Stomach smooth muscle (tissue), 2 donors: ENCODE data around the gene CHIC2.
"Not testable (repeated sequence)": the region's sequence is repeated elsewhere in the genome, so short reads cannot be mapped to it uniquely, and the experiment has no call there.

Source experiments
- H3K27ac ChIP-seq: one replicate; pipeline ENCODE4 v1.7.0; 2013; ENCODE audit warnings: mild to moderate bottlenecking, low read length, inconsistent platforms
- H3K27me3 ChIP-seq, 2 donors: one replicate each; pipeline ENCODE4 v1.7.0; 2013; ENCODE audit warnings: low read length in 2 of 2; ENCODE audit not compliant: insufficient read depth in 2 of 2, control insufficient read depth in 1 of 2
- H3K36me3 ChIP-seq, 2 donors: one replicate each; pipeline ENCODE4 v1.7.0; 2013; ENCODE audit warnings: low read length in 2 of 2; ENCODE audit not compliant: control insufficient read depth in 2 of 2, insufficient read depth in 2 of 2
- H3K4me1 ChIP-seq: one replicate; pipeline ENCODE4 v1.7.0; 2013; ENCODE audit warnings: low read length; ENCODE audit not compliant: control insufficient read depth, insufficient read depth
- H3K4me3 ChIP-seq, 2 donors: one replicate each; pipeline ENCODE4 v1.7.0; 2013; ENCODE audit warnings: low read length in 2 of 2
- H3K9ac ChIP-seq, 2 donors: one replicate each; pipeline ENCODE4 v1.7.0; 2013; ENCODE audit warnings: low read length in 2 of 2, mild to moderate bottlenecking in 1 of 2
- H3K9me3 ChIP-seq, 2 donors: one replicate each; pipeline ENCODE4 v1.7.0; 2013; ENCODE audit warnings: low read length in 2 of 2; ENCODE audit not compliant: control insufficient read depth in 2 of 2
- donor health status: healthy.
- donor health status: Pancreatic carcinoma.

CHIC2 gene

DNA sequence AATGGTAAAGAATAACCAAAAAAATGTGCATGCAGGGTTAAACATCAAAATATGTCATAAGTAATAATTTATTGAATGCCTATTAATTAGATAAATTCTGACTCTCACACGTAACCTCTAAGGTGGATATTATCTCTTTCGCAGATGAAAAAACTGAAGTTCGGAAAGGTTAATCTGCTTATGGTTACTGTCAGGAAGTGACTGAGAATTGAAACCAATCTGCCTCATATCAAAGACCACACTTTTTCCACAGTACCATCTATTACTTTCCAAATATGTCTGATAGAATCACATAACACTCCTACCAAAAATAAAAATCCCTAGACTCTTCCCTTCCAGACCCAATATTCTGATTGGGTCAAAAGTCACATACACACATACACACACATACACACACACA lies 6.2 kb downstream of the CHIC2 start:
- Histone ChIP-seq H3K4me3 (no peak overlapping the region), H3K9ac (no peak overlapping the region), H3K27ac (no peak overlapping the region), H3K9me3 (no peaks in the 10 kb centered on the region), H3K4me1 (no peaks in the 10 kb centered on the region), H3K36me3 (no peaks in the 10 kb centered on the region), H3K27me3 (no peaks in the 10 kb centered on the region)

DNA sequence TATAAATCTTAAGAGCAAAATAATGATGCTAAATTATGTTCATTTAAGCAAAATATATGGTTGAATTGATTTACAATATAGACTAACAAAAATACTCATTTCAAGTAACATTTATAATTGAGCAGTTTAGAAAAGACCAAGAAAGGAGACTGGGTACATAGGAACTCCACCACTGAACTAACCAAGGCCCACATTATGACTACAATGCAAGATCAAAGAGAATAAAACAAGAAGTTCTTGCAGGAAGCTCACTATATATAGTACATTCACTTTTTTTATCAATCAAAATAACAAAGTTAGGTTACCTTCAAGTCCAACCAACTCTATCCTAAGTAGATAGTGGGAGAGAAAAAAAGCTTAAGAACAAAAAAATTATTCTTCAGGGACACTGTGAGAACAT lies 8.0 kb downstream of the CHIC2 start:
- no peaks in the 10 kb centered on the region for H3K27me3 ChIP-seq
- no peak overlapping the region for H3K9ac ChIP-seq
- H3K36me3 ChIP-seq = no peaks in the 10 kb centered on the region
- no peak overlapping the region for H3K27ac ChIP-seq
- no peak overlapping the region for H3K4me3 ChIP-seq
- H3K9me3 ChIP-seq = no peaks in the 10 kb centered on the region
- no peaks in the 10 kb centered on the region for H3K4me1 ChIP-seq

DNA sequence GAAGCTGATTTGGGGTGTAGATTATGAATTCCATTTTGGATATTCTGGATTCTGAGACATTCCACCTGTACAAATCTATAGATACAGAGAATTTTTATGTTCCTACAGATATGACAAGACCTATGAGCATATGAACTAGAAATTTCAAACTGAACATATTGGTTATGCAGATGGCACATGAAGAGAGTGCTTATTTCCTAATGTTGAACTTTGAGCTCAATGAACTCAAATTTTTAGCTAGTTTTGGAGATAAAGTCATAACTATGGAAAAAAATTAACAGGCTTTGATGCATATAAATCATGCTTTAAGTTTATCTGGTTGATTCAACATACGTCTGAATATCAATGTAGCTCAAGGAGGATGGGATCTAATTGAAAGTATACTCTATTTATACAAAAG lies 8.9 kb downstream of the CHIC2 start:
- Histone ChIP-seq H3K36me3 (no peaks in the 10 kb centered on the region), H3K27ac (no peak overlapping the region), H3K9me3 (no peaks in the 10 kb centered on the region), H3K27me3 (no peaks in the 10 kb centered on the region), H3K4me3 (no peak overlapping the region), H3K4me1 (no peaks in the 10 kb centered on the region), H3K9ac (no peak overlapping the region)

DNA sequence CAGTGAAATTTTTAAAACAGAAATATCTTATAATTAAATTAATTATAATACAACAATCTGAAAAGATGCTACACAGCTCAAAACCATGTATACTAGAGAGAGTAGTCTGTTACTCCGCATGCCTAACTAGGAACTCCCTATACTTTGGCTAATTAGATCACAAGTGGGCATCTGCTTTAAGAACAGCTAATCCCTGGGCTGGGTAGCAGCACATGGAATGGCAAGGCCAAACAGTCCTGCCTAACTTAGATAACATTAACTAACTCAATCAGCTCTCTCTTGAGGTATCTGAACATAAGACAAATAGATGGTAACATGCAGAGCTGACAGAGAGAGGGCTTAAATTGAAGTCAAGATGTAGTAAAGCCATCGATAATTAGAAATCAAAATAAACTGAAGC lies 9.9 kb downstream of the CHIC2 start:
- no peak overlapping the region for H3K9ac ChIP-seq
- no peak overlapping the region for H3K27ac ChIP-seq
- no peaks in the 10 kb centered on the region for H3K9me3 ChIP-seq
- H3K27me3 ChIP-seq = no peaks in the 10 kb centered on the region
- no peaks in the 10 kb centered on the region for H3K4me1 ChIP-seq
- no peaks in the 10 kb centered on the region for H3K36me3 ChIP-seq
- no peak overlapping the region for H3K4me3 ChIP-seq

DNA sequence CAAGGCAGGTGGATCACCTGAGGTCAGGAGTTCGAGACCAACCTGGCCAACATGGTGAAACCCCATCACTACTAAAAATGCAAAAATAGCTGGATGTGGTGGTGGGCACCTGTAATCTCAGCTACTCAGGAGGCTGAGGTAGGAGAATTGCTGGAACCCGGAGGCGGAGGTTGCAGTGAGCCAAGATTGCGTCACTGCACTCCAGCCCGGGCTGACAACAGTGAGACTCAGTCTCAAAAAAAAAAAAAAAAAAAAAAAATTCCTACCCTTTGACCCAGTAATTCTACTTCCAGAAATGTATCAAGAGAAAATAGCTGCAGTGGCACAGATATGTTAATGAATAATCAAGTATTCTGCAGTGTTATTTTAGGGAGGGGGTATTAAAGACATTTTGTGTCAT lies 11.1 kb downstream of the CHIC2 start:
- H3K4me3 ChIP-seq, H3K9me3 ChIP-seq, H3K9ac ChIP-seq, H3K36me3 ChIP-seq, H3K27me3 ChIP-seq, H3K4me1 ChIP-seq, H3K27ac ChIP-seq: not testable (repeated sequence)

DNA sequence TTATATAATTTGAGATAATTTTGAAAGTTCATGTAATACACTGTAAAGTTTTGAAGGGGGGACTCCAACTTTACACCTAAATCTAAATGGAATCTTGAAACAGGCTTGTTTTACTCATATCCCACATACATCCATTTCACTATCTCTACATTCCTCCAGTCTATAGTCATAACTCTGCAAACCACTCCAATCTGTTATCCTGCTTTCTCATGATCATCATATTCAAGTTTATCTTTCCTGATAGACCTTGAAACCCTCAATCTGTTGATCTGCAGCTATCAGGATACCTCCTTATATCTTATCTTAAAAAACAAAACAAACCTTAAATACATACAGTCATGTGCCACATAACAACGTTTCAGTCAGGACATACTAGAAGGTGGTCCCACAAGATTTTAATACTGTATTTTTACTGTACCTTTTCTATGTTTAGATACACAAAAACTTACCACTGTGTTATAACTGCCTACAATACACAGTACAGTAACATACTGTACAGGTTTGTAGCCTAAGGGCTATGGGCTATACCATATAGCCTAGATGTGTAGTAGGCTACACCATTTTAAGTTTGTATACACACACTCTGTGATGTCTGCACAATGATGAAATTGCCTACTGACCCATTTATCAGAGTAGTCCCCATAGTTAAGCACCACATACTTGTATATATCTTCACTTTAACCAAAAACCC lies 14.0 kb downstream of the CHIC2 start:
- no peak overlapping the region for H3K4me3 ChIP-seq
- no peak overlapping the region for H3K27ac ChIP-seq
- no peak overlapping the region for H3K9ac ChIP-seq
- no peaks in the 10 kb centered on the region for H3K27me3 ChIP-seq
- H3K36me3 ChIP-seq = peaks cover 3 to 5% of the 10 kb centered on the region in 2 donors
- no peaks in the 10 kb centered on the region for H3K9me3 ChIP-seq
- H3K4me1 ChIP-seq = no peaks in the 10 kb centered on the region

DNA sequence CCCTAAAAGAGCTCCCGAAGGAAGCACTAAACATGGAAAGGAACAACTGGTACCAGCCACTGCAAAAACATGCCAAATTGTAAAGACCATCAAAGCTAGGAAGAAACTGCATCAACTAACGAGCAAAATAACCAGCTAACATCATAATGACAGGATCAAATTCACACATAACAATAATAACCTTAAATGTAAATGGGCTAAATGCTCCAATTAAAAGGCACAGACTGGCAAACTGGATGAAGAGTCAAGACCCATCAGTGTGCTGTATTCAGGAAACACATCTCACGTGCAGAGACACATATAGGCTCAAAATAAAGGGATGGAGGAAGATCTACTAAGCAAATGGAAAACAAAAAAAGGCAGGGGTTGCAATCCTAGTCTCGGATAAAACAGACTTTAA lies 20.8 kb downstream of the CHIC2 start:
- H3K4me1 ChIP-seq, H3K27ac ChIP-seq, H3K9me3 ChIP-seq, H3K9ac ChIP-seq, H3K36me3 ChIP-seq, H3K27me3 ChIP-seq, H3K4me3 ChIP-seq: not testable (repeated sequence)

DNA sequence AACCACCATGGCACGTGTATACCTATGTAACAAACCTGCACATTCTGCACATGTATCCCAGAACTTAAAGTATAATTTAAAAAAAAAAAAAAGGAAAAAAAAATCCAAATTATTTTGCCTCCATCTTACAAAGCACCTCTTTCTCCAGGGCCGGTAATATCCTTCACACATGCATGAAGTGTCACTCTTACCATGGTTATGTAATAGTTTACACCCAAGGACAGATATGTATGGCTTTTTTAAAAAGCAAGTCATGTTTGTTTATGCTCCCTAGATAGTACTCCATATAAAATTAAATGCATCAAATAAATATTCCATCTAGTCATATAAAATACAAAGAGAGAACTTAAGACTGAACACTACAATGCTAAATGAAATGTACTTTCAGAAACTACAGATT lies 22.5 kb downstream of the CHIC2 start:
- H3K9ac ChIP-seq = no peak overlapping the region
- no peak overlapping the region for H3K27ac ChIP-seq
- no peaks in the 10 kb centered on the region for H3K27me3 ChIP-seq
- H3K4me3 ChIP-seq = no peak overlapping the region
- peaks cover 0 to 2% of the 10 kb centered on the region in 2 donors for H3K36me3 ChIP-seq
- H3K4me1 ChIP-seq = no peaks in the 10 kb centered on the region
- no peaks in the 10 kb centered on the region for H3K9me3 ChIP-seq

DNA sequence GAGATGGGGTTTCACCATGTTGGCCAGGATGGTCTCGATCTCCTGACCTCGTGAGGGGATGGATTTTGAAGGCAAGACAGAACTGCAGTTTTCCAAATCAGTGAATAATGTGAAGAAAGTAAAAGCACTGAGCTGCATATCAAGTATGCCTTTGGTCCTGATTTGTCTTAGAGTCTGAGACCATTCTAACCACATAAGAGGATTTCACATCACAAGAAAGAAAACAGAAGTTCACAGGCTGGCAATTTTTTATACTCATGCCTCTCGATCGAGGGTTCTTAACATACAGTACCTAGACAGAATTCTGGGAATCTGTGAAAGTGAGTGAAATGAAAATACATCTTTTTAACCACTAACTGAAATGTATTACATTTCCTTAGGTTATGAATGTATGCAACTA lies 23.3 kb downstream of the CHIC2 start:
- H3K9me3 ChIP-seq = no peaks in the 10 kb centered on the region
- H3K9ac ChIP-seq = no peak overlapping the region
- H3K27ac ChIP-seq = no peak overlapping the region
- no peaks in the 10 kb centered on the region for H3K4me1 ChIP-seq
- H3K27me3 ChIP-seq = no peaks in the 10 kb centered on the region
- peaks cover 0 to 2% of the 10 kb centered on the region in 2 donors for H3K36me3 ChIP-seq
- H3K4me3 ChIP-seq = no peak overlapping the region

DNA sequence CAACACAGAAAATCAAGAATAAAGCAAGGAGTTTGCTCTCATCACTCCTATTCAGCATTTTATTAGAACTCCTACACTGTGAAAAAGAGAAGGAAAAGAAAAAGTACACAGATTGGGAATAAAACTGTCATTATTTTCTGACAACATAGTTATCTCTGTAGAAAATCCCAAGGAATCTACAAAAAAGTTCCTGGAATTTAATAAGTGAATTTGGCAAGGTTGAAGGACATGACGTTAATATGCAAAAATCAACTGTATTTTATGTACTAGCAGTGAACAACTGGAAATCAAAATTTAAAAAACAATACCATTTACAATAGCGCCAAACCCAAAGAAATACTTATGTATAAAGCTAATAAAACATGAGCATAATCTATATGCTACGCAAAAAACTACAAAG lies 26.3 kb downstream of the CHIC2 start:
- H3K27me3 ChIP-seq = no peaks in the 10 kb centered on the region
- no peaks in the 10 kb centered on the region for H3K4me1 ChIP-seq
- no peak overlapping the region for H3K27ac ChIP-seq
- H3K9me3 ChIP-seq = no peaks in the 10 kb centered on the region
- H3K9ac ChIP-seq = no peak overlapping the region
- H3K4me3 ChIP-seq = no peak overlapping the region
- peaks cover 0 to 2% of the 10 kb centered on the region in 2 donors for H3K36me3 ChIP-seq

DNA sequence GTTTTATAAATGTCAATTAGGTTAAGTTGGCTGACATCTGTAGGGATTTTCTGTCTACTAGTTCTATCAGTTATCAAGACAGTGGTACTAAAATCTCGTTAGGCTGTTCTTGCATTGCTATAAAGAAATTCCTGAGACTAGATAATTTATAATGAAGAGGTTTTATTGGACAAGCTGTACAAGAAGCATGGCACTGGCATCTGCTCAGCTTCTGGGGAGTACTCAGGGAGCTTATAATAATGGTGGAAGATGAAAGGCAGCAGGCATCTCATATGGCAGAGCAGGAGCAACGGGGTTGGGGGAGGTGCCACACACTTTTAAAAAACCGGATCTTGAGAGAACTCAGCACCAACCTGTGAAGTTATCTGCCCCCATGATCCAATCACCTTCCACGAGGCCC lies 28.2 kb downstream of the CHIC2 start:
- peaks cover 0 to 2% of the 10 kb centered on the region in 2 donors for H3K36me3 ChIP-seq
- no peaks in the 10 kb centered on the region for H3K27me3 ChIP-seq

More for the DNA sequence above, 28.2 kb downstream of the CHIC2 start:
- Histone ChIP-seq H3K9ac (no peak overlapping the region), H3K9me3 (no peaks in the 10 kb centered on the region), H3K27ac (no peak overlapping the region), H3K4me3 (no peak overlapping the region), H3K4me1 (no peaks in the 10 kb centered on the region)
